Measurements from ENCODE around the gene SUCO. TPM values are rescaled to one million over a fixed set of nuclear protein-coding genes. Genes with fewer than 3 reads are reported as not detected.

Gene SUCO
- total RNA-seq, 1 experiment from 2014 or later = 22.6 TPM

DNA sequence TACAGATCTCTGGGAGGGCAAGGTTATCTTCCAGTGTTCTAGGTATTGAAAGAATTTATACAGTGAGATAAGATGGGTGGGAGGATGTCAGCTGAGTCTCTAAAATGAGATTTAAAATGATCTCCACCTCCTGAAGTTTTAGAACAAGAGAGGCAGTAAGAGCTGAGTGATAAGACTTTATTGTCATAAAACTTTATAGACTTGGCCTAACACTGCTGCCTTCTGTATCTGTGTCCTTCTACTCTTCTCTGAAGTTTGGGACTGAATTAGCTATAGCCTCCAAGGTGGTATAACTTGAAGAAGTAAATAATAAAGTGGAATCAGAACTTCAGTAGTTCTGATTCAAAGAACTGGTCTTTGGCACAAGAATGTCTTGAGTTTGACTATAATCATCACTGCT lies 48.3 kb downstream of the SUCO start:
- Histone ChIP-seq H4K20me1 (ENCODE audit: insufficient read depth) (no peaks in the 10 kb centered on the region), H3K27me3 (ENCODE audit: insufficient read depth, low read length) (no peaks in the 10 kb centered on the region), H3K79me2 (ENCODE audit: insufficient read depth, low read length) (no peaks in the 10 kb centered on the region), H3K9me2 (ENCODE audit: insufficient read depth) (no peaks in the 10 kb centered on the region), H3K4me2 (ENCODE audit: low read length) (no peak overlapping the region), H3K9me3 (ENCODE audit: control insufficient read depth in 1 of 2, insufficient read depth in 1 of 2, low read depth in 1 of 2, low read length in 2 of 2) (no peaks in the 10 kb centered on the region), H3K4me1 (ENCODE audit: control insufficient read depth in 1 of 2, insufficient read depth in 2 of 2, low read length in 2 of 2) (peaks cover 0 to 9% of the 10 kb centered on the region in 2 experiments; a peak in 1 of 4 replicates), H3K36me3 (ENCODE audit: control insufficient read depth in 1 of 2, insufficient read depth in 2 of 2, low read length in 2 of 2) (0 out of 4 replicates have a peak, but pooled peaks cover 0 to 4% of the 10 kb centered on the region in 2 experiments), H3K4me3 (replicated peaks in 1 of 2; ENCODE audit: low read depth in 1 of 2, low read length in 2 of 2) (no peak overlapping the region), H3K27ac (ENCODE audit: low read depth, low read length) (no peak overlapping the region), H2AFZ (ENCODE audit: low read depth, low read length, poor library complexity, severe bottlenecking) (no peak overlapping the region), H3K9ac (ENCODE audit: low read length) (no peak overlapping the region)
- intact Hi-C loops (cut with micrococcal nuclease) = no loop called here
- DNase-seq (ENCODE audit: low read depth, low spot score) (no peak), ATAC-seq (no peak)
- CTCF ChIA-PET = no interaction called here
- TF ChIP-seq CEBPB (IDR thresholded peaks at IDR 0.05; ENCODE audit: low read depth) (no peak), POLR2A (IDR thresholded peaks at IDR 0.05; ENCODE audit: borderline replicate concordance, extremely low read depth, insufficient read depth, insufficient read length) (no peak), ZFX (IDR thresholded peaks at IDR 0.05) (no peak), JUND (IDR thresholded peaks at IDR 0.05) (no peak), MAX (IDR thresholded peaks at IDR 0.05) (no peak), ELF1 (IDR thresholded peaks at IDR 0.05; ENCODE audit: borderline replicate concordance, low read depth) (no peak)
- TF ChIP-seq, protein P1, sequence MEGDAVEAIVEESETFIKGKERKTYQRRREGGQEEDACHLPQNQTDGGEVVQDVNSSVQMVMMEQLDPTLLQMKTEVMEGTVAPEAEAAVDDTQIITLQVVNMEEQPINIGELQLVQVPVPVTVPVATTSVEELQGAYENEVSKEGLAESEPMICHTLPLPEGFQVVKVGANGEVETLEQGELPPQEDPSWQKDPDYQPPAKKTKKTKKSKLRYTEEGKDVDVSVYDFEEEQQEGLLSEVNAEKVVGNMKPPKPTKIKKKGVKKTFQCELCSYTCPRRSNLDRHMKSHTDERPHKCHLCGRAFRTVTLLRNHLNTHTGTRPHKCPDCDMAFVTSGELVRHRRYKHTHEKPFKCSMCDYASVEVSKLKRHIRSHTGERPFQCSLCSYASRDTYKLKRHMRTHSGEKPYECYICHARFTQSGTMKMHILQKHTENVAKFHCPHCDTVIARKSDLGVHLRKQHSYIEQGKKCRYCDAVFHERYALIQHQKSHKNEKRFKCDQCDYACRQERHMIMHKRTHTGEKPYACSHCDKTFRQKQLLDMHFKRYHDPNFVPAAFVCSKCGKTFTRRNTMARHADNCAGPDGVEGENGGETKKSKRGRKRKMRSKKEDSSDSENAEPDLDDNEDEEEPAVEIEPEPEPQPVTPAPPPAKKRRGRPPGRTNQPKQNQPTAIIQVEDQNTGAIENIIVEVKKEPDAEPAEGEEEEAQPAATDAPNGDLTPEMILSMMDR (IDR thresholded peaks at IDR 0.05 in 2 of 3, conservative IDR thresholded peaks at IDR 0.05 in 1 of 3; ENCODE audit: borderline replicate concordance in 1 of 3, insufficient read depth in 1 of 3, low read depth in 2 of 3, low read length in 2 of 3) = no peak
- TF ChIP-seq, protein P2, sequence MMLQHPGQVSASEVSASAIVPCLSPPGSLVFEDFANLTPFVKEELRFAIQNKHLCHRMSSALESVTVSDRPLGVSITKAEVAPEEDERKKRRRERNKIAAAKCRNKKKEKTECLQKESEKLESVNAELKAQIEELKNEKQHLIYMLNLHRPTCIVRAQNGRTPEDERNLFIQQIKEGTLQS (IDR thresholded peaks at IDR 0.05) = no peak
- BruUV-seq (replicated peaks) = no TSS peak
- POLR2A ChIA-PET = no interaction called here
- RAD21 ChIA-PET (ENCODE audit: low non-redundant PET in 1 of 2, low total read pairs in 2 of 2, uncharacterized antibody in 2 of 2, unreplicated experiment in 2 of 2) = no interaction called here

GRCh38 chr1:172581779-172582178 lies 48.8 kb downstream of the SUCO start:
- ATAC-seq (no peak), DNase-seq (ENCODE audit: low read depth, low spot score) (no peak)
- Histone ChIP-seq H3K9me3 (ENCODE audit: control insufficient read depth in 1 of 2, insufficient read depth in 1 of 2, low read depth in 1 of 2, low read length in 2 of 2) (no peaks in the 10 kb centered on the region), H3K27ac (ENCODE audit: low read depth, low read length) (no peak overlapping the region), H3K4me3 (replicated peaks in 1 of 2; ENCODE audit: low read depth in 1 of 2, low read length in 2 of 2) (no peak overlapping the region), H3K27me3 (ENCODE audit: insufficient read depth, low read length) (no peaks in the 10 kb centered on the region), H4K20me1 (ENCODE audit: insufficient read depth) (no peaks in the 10 kb centered on the region), H2AFZ (ENCODE audit: low read depth, low read length, poor library complexity, severe bottlenecking) (no peak overlapping the region), H3K36me3 (ENCODE audit: control insufficient read depth in 1 of 2, insufficient read depth in 2 of 2, low read length in 2 of 2) (0 out of 4 replicates have a peak, but pooled peaks cover 0 to 4% of the 10 kb centered on the region in 2 experiments), H3K9ac (ENCODE audit: low read length) (no peak overlapping the region), H3K4me1 (ENCODE audit: control insufficient read depth in 1 of 2, insufficient read depth in 2 of 2, low read length in 2 of 2) (peaks cover 0 to 9% of the 10 kb centered on the region in 2 experiments; a peak in 1 of 4 replicates), H3K9me2 (ENCODE audit: insufficient read depth) (no peaks in the 10 kb centered on the region), H3K4me2 (ENCODE audit: low read length) (no peak overlapping the region), H3K79me2 (ENCODE audit: insufficient read depth, low read length) (no peaks in the 10 kb centered on the region)
- ChIA-PET RAD21 (ENCODE audit: low non-redundant PET in 1 of 2, low total read pairs in 2 of 2, uncharacterized antibody in 2 of 2, unreplicated experiment in 2 of 2) (no interaction called here), POLR2A (no interaction called here), CTCF (no interaction called here)
- intact Hi-C loops (cut with micrococcal nuclease) = no loop called here
- no TSS peak for BruUV-seq (replicated peaks)
- TF ChIP-seq ZBTB33 (IDR thresholded peaks at IDR 0.05; ENCODE audit: extremely low read depth, insufficient replicate concordance, low read length) (no peak), EZH2 (IDR thresholded peaks at IDR 0.05) (no peak)
- TF ChIP-seq, protein P1 (IDR thresholded peaks at IDR 0.05 in 2 of 3, conservative IDR thresholded peaks at IDR 0.05 in 1 of 3; ENCODE audit: borderline replicate concordance in 1 of 3, insufficient read depth in 1 of 3, low read depth in 2 of 3, low read length in 2 of 3) = no peak

All from HCT116 (cell line).